Lower leg skin (tissue), 3 donors: ENCODE data around the gene IFT74.

Experiments used
- CTCF ChIP-seq, 3 donors: fragments of 450-650 bp; IDR thresholded peaks; one replicate each; pipeline ENCODE4 v1.5.1; 2016; ENCODE audit warnings: antibody characterized with exemption in 3 of 3, mild to moderate bottlenecking in 3 of 3, moderate library complexity in 2 of 3
- POLR2A ChIP-seq, 2 donors: fragments of 450-650 bp; IDR thresholded peaks; one replicate each; pipeline ENCODE4 v1.6.1; 2016 to 2017; ENCODE audit warnings: antibody characterized with exemption in 2 of 2, mild to moderate bottlenecking in 1 of 2, moderate library complexity in 1 of 2

DNA sequence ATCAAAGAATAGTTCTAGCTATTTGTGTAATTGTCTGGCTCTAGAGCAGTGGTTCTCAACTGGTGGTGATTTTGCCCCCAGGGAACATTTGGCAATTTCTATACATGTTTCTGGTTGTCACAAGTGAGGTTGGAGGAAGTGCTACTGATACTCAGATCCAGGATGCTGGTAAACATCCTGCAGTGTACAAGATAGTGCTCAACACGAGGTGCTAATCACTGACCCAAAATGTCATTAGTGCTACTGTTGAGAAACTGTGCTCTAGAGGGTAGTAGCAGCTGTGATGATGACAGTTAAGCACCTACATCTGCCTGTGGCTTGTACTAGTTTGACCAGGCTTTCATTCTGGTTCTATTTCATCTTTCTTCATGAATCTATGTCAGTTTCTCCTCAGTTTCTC is 27.1 kb downstream of the IFT74 start:
- TF ChIP-seq CTCF (IDR thresholded peaks at IDR 0.05) (no peak), POLR2A (IDR thresholded peaks at IDR 0.05) (no peak)
